ENCODE measurements around the gene FBXW11. TPM values are rescaled to one million over a fixed set of nuclear protein-coding genes. Genes with fewer than 3 reads are reported as not detected.
"Not testable (repeated sequence)": the region's sequence is repeated elsewhere in the genome, so short reads cannot be mapped to it uniquely, and the experiment has no call there.

The FBXW11 gene
- total RNA-seq, 1 experiment from 2014 or later, result 95.1 TPM

- H3K4me1 ChIP-seq, result peaks cover 12% of the 10 kb centered on the region
- peaks cover 19% of the 10 kb centered on the region for H3K9me3 ChIP-seq (replicated peaks)
- H3K27ac ChIP-seq, result no peak overlapping the region
- no peak overlapping the region for H3K4me3 ChIP-seq
- H3K27me3 ChIP-seq, result no peaks in the 10 kb centered on the region
- DNase-seq, result no peak
- H3K36me3 ChIP-seq, result peaks cover 11% of the 10 kb centered on the region
Measured at GRCh38 chr5:171981847-171982246, 24.6 kb downstream of the FBXW11 start.

GRCh38 chr5:171980792-171981191 is 25.6 kb downstream of the FBXW11 start:
- Histone ChIP-seq H3K4me3 (no peak overlapping the region), H3K9me3 (replicated peaks) (peaks cover 19% of the 10 kb centered on the region), H3K27ac (no peak overlapping the region), H3K4me1 (peaks cover 12% of the 10 kb centered on the region), H3K27me3 (no peaks in the 10 kb centered on the region), H3K36me3 (peaks cover 11% of the 10 kb centered on the region)
- no peak for DNase-seq

- Histone ChIP-seq H3K27ac (no peak overlapping the region), H3K4me3 (no peak overlapping the region), H3K4me1 (peaks cover 9% of the 10 kb centered on the region), H3K9me3 (replicated peaks) (peaks cover 19% of the 10 kb centered on the region), H3K27me3 (no peaks in the 10 kb centered on the region), H3K36me3 (peaks cover 11% of the 10 kb centered on the region)
- no peak for DNase-seq
Measured at GRCh38 chr5:171979606-171980005, 26.8 kb downstream of the FBXW11 start.

DNA sequence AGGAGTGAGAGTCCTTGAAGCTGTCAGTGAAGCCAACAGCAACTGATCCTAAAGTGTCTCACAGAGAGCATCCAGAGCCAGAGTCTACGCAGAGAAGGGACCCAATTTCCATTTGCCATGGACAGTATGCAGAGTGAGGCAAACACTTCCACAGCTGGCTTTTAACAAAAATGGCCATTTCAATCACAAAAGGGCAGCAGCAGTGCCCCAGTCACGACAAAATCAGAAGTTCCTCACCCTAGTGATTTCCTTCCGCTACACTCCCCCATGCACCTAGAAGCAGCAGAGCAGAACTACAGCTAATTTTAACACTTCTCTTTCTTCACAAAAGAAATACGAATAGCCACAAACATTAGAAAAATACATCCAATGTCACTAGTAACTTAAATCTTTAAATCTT is 27.9 kb downstream of the FBXW11 start:
- no peaks in the 10 kb centered on the region for H3K27me3 ChIP-seq
- DNase-seq, result no peak
- peaks cover 11% of the 10 kb centered on the region for H3K36me3 ChIP-seq
- no peak overlapping the region for H3K4me3 ChIP-seq
- peaks cover 4% of the 10 kb centered on the region for H3K4me1 ChIP-seq
- H3K9me3 ChIP-seq (replicated peaks), result peaks cover 19% of the 10 kb centered on the region
- no peak overlapping the region for H3K27ac ChIP-seq

GRCh38 chr5:171978016-171978415 is 28.4 kb downstream of the FBXW11 start:
- Histone ChIP-seq H3K4me1 (peaks cover 4% of the 10 kb centered on the region), H3K4me3 (no peak overlapping the region), H3K27me3 (no peaks in the 10 kb centered on the region), H3K27ac (no peak overlapping the region), H3K9me3 (replicated peaks) (peaks cover 19% of the 10 kb centered on the region), H3K36me3 (peaks cover 11% of the 10 kb centered on the region)
- DNase-seq, result no peak

- H3K27me3 ChIP-seq, H3K4me3 ChIP-seq, H3K27ac ChIP-seq, H3K4me1 ChIP-seq: not testable (repeated sequence)
- peaks cover 19% of the 10 kb centered on the region for H3K9me3 ChIP-seq (replicated peaks)
- peak; percentile 7 to 10 for DNase-seq
- H3K36me3 ChIP-seq, result peaks cover 11% of the 10 kb centered on the region
Measured at GRCh38 chr5:171977244-171977950, 29.0 kb downstream of the FBXW11 start.

DNA sequence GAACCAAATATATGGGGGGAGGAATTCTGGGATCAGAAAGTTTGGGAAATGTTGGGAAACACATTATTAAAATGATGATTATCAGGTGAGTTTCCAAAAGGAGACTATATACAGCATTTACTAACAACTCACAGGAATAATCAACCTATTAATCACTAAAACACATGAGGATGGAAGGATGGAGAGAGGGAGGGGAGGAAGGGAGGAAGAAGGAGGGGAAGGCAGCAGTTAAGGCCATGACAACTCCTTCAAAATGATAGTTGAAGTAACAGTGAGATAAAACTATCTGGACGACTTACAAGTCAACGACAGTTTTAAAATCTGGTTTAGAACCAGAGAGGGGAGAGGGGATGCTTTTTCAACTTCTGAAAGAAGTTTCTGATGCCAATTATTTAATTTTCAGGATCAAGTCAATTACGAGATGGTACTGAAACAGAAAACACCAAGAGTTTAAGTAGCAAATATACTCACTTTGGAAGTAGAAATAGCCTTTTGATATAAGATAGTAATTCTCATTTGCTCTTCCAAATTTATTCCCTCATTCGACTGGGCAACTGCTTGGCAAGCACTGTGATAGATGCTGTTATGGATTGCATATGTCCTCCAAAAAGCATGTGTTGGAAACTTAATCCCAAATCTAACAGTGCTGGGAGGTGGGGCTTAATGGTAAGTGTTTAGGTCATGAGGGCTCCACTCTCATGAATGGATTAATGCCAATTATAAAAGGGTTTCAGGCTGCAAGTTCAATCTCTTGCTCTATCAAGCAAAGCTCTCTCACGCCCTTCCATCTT is 30.4 kb downstream of the FBXW11 start:
- Histone ChIP-seq H3K4me3 (no peak overlapping the region), H3K36me3 (peaks cover 6% of the 10 kb centered on the region), H3K9me3 (replicated peaks) (peaks cover 19% of the 10 kb centered on the region), H3K27me3 (no peaks in the 10 kb centered on the region), H3K27ac (no peak overlapping the region), H3K4me1 (peaks cover 4% of the 10 kb centered on the region)
- no peak for DNase-seq

DNA sequence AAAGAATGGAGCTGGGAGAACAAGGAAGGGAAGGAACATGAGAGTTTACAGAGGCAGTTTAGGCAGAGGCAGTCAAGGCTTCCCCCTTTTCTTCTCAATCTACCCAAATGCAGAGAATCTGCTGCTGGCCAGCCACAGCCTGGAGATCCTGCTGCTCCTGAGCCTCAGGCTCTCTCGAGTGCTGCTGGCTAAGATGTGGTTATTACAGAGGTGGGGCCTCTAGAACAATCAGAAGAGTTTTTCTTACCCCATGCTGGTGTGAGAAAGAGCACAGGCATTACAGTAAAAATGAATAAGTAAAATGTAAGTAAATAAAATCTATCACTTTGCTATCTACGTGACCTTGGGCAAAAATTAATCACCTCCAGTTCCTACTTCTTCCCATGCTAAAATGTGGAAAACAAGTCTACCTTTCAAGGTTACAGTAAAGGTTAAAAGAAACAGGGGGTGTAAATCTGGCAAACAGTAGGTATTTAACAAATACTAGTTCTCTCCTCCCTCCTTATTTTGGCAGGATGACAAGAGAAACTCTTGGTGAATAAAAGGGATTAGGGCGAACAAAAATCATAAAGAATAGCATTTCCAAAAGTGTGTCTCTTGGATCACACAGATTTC is 31.1 kb downstream of the FBXW11 start:
- DNase-seq, result peak in 1 of 2 experiments; percentile 10

GRCh38 chr5:171970826-171971225 is 35.6 kb downstream of the FBXW11 start:
- Histone ChIP-seq H3K4me3 (no peak overlapping the region), H3K9me3 (replicated peaks) (no peaks in the 10 kb centered on the region), H3K4me1 (peaks cover 4% of the 10 kb centered on the region), H3K27me3 (no peaks in the 10 kb centered on the region), H3K36me3 (no peaks in the 10 kb centered on the region), H3K27ac (no peak overlapping the region)
- no peak for DNase-seq

More for the DNA sequence above, 31.1 kb downstream of the FBXW11 start:
- Histone ChIP-seq H3K4me1 (peaks cover 4% of the 10 kb centered on the region), H3K4me3 (no peak overlapping the region), H3K36me3 (peaks cover 6% of the 10 kb centered on the region), H3K27ac (no peak overlapping the region), H3K9me3 (replicated peaks) (peaks cover 15% of the 10 kb centered on the region), H3K27me3 (no peaks in the 10 kb centered on the region)

DNA sequence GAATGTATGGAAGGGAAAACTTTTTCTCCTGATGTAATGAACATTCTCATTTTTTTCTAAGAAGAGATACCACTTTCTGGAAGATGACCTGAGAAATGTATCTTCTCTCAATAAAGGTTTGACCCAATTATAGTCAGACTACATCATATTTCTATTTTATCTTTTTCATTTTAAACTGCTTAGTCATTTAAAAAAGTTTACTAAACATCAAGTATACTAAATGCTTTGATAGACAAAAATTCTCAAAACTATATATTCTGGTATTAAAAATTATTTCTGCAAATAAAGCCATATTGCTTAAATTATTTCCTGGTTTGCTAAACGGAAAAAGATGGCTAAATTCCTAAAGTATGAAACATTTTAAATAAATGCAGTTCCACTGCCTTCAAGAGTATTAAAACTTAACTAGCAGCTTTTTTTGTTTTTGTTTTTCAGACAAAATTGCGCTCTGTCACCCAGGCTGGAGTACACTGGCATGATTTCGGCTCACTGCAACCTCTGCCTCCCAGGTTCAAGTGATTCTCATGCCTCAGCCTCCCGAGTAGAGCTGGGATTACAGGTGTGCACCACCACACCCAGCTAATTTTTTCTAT is 37.1 kb downstream of the FBXW11 start:
- Histone ChIP-seq H3K4me3 (no peak overlapping the region), H3K27ac (no peak overlapping the region), H3K9me3 (replicated peaks) (no peaks in the 10 kb centered on the region), H3K27me3 (no peaks in the 10 kb centered on the region), H3K4me1 (no peaks in the 10 kb centered on the region), H3K36me3 (no peaks in the 10 kb centered on the region)
- DNase-seq, result no peak

- DNase-seq, result no peak
- no peaks in the 10 kb centered on the region for H3K4me1 ChIP-seq
- H3K27me3 ChIP-seq, result no peaks in the 10 kb centered on the region
- no peaks in the 10 kb centered on the region for H3K9me3 ChIP-seq (replicated peaks)
- no peak overlapping the region for H3K27ac ChIP-seq
- no peaks in the 10 kb centered on the region for H3K36me3 ChIP-seq
- H3K4me3 ChIP-seq, result no peak overlapping the region
Measured at GRCh38 chr5:171968531-171968930, 37.9 kb downstream of the FBXW11 start.

- Histone ChIP-seq H3K4me1 (no peaks in the 10 kb centered on the region), H3K9me3 (replicated peaks) (no peaks in the 10 kb centered on the region), H3K4me3 (no peak overlapping the region), H3K27me3 (no peaks in the 10 kb centered on the region), H3K36me3 (no peaks in the 10 kb centered on the region), H3K27ac (no peak overlapping the region)
- no peak for DNase-seq
Measured at GRCh38 chr5:171966964-171967363, 39.5 kb downstream of the FBXW11 start.

- no peak for DNase-seq
- Histone ChIP-seq H3K27ac (no peak overlapping the region), H3K36me3 (no peaks in the 10 kb centered on the region), H3K4me3 (no peak overlapping the region), H3K27me3 (no peaks in the 10 kb centered on the region), H3K9me3 (replicated peaks) (no peaks in the 10 kb centered on the region), H3K4me1 (no peaks in the 10 kb centered on the region)
Measured at GRCh38 chr5:171966270-171966669, 40.2 kb downstream of the FBXW11 start.

GRCh38 chr5:171965745-171966144 is 40.7 kb downstream of the FBXW11 start:
- H3K27ac ChIP-seq, result no peak overlapping the region
- H3K9me3 ChIP-seq (replicated peaks), result no peaks in the 10 kb centered on the region
- H3K4me1 ChIP-seq, result no peaks in the 10 kb centered on the region
- no peaks in the 10 kb centered on the region for H3K36me3 ChIP-seq
- H3K27me3 ChIP-seq, result no peaks in the 10 kb centered on the region
- no peak overlapping the region for H3K4me3 ChIP-seq
- no peak for DNase-seq

DNA sequence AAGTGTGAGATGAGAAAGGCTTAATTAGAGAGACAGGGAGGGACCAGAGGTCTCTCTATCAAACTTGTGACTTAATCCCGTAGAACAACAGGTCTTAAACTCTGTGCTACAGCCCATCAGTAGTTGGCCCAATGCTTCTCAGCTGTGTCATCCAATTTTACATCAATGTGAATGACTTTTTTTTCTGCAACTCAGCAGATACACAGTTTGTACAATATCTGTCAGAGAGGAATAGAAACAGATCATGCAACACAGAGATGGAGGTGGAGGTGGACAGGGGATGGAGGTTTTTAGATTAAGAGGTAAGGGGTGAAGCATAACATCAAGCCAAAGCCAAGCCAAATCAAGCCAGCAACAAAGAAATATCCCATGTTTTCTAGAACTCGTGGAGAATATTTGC is 43.0 kb downstream of the FBXW11 start:
- Histone ChIP-seq H3K36me3 (no peaks in the 10 kb centered on the region), H3K27me3 (no peaks in the 10 kb centered on the region), H3K9me3 (replicated peaks) (no peaks in the 10 kb centered on the region), H3K4me3 (no peak overlapping the region), H3K27ac (no peak overlapping the region), H3K4me1 (no peaks in the 10 kb centered on the region)
- DNase-seq, result no peak

Measured in SJCRH30 (cell line).